ENCODE results near the gene TENM4. TPM values are rescaled to one million over a fixed set of nuclear protein-coding genes. Genes with fewer than 3 reads are reported as not detected.

TENM4 gene
- polyA plus RNA-seq, 3 donors = 23.2 to 32.9 (median 23.7) TPM

GRCh38 chr11:79147011-79147410 is 293.8 kb downstream of the TENM4 start:
- DNase-seq (ENCODE audit: extremely low read depth in 1 of 11, low read depth in 9 of 11, low spot score in 4 of 11) = no peak

- DNase-seq (ENCODE audit: extremely low read depth in 1 of 11, low read depth in 9 of 11, low spot score in 4 of 11) = no peak
Measured at GRCh38 chr11:79139900-79140299, 300.9 kb downstream of the TENM4 start.

DNA sequence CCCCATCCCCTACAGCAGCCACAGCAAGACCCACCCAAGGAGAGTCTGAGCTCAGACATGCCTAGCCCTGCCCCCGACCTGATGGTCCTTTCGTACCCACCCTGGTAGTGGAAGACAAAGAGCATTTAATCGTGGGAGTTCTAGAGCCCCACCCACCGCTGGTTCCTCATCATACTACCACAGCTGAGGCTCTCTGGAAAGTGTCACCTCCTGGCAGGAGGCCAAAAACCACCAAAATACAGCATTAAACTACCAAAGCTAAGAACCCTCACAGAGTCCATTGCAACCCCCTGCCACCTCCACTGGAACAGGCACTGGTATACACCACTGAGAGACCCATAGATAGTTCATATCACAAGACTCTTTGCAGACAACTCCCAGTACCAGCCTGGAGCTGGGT is 311.1 kb downstream of the TENM4 start:
- DNase-seq (ENCODE audit: extremely low read depth in 1 of 11, low read depth in 9 of 11, low spot score in 4 of 11) = no peak

GRCh38 chr11:79128291-79128690 is 312.5 kb downstream of the TENM4 start:
- DNase-seq (ENCODE audit: extremely low read depth in 1 of 11, low read depth in 9 of 11, low spot score in 4 of 11) = no peak

- no peak for DNase-seq (ENCODE audit: extremely low read depth in 1 of 11, low read depth in 9 of 11, low spot score in 4 of 11)
Measured at GRCh38 chr11:79122759-79123158, 318.1 kb downstream of the TENM4 start.

- no peak for DNase-seq (ENCODE audit: extremely low read depth in 1 of 11, low read depth in 9 of 11, low spot score in 4 of 11)
Measured at GRCh38 chr11:79121351-79121750, 319.5 kb downstream of the TENM4 start.

DNA sequence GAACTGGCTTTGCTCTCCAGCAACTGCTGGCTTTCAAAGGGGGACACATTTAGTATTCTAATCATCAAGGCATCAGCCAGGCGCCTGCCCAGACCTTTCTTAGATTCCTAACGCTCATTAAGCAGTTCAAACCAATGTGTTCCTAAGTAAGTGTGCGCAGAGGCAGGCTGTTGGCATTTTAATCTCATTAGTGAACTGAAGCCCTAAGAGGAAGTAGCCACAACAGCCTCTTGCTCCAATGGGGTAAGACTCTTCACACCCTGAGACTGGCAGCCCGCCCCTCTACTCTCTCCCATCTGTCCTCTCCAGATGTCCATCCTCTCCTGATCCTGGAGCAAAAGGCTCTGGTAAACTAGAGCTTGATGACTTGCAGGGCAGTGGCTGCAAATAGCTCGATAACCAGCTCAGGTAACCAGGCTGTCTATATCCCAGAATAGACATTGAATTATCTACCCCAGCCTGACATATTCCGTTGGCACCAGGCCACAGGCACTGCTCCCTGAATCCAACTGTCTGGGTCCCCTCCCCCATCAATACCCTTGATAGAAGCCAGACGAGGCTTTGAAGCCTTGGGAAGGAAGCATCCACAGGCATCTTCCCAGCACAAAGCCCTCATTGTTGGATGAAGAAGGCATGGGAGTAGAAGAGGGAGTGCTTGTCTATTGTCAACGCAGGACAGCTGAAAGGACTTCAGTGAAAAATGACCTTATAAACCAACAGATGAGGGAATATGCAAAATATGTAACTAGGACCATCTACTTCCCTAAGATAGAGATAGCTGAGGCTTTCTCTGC is 321.1 kb downstream of the TENM4 start:
- DNase-seq (ENCODE audit: extremely low read depth in 1 of 11, low read depth in 9 of 11, low spot score in 4 of 11) = no peak

- no peak for DNase-seq (ENCODE audit: extremely low read depth in 1 of 11, low read depth in 9 of 11, low spot score in 4 of 11)
Measured at GRCh38 chr11:79117488-79117887, 323.3 kb downstream of the TENM4 start.

DNA sequence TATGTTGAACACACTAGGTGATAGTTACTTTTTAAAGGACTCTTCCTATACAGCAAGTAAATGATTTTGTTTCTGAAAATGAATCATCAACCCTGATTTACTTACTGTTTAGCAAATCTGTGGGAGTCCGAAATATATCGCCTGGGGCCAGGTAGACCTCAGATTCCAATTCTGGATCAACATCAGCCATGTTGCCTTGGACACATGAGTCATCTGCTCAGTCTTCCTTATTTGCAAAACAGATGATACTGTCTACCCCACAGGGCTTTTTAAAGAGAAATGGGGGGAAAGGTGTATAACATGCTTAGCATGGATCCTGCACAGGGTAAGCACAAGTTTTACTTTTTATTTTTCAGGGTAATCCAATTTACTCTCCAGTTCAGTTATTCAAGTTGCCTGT is 324.2 kb downstream of the TENM4 start:
- DNase-seq (ENCODE audit: extremely low read depth in 1 of 11, low read depth in 9 of 11, low spot score in 4 of 11) = no peak

DNA sequence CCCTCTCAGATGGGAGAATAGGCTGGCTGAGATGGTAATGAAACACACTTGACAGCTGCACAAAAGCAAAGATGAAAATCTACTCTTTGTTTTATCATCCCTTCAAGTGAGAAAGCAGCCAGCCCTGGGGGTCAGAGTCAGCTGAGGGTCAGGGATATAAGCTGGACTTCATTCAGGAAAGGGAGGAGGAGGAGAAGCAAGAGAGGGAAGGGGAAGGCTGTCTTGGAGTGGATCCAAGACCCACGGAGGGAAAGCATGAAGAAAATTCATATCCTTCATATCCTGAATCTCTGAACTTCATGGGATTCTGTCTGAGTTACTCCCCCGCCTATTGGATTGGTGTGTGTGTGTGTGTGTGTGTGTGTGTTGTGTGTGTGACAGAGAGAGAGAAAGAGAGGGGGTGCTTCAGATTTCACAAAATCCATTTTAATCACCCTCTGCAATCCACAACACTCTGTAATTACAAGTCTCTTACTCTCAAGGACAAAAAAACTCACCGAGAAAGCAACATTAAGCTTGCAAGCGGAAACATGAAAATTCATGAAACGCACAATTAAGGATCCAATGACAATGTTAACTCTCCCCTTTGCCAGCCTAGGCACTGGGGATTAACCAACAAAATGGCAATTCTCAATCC is 327.7 kb downstream of the TENM4 start:
- peak in 5 of 11 donors; percentile 44 to 66 (median 50) for DNase-seq (ENCODE audit: extremely low read depth in 1 of 11, low read depth in 9 of 11, low spot score in 4 of 11)

DNA sequence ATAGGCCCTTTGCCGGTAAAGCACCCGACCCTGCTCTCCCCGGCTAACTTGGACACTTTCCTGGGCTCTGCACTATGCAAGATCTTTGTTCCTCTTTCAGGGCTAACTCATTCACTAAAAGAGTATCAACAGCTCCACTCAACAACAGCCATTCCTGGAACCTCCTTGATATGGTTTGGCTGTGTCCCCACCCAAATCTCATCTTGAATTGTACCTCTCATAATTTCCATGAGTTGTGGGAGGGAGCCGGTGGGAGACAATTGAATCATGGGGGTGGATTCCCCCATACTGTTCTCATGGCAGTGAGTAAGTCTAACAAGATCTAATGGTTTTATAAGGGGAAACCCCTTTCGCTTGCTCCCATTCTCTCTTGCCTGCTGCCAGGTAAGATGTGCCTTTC is 330.0 kb downstream of the TENM4 start:
- DNase-seq (ENCODE audit: extremely low read depth in 1 of 11, low read depth in 9 of 11, low spot score in 4 of 11) = no peak

DNA sequence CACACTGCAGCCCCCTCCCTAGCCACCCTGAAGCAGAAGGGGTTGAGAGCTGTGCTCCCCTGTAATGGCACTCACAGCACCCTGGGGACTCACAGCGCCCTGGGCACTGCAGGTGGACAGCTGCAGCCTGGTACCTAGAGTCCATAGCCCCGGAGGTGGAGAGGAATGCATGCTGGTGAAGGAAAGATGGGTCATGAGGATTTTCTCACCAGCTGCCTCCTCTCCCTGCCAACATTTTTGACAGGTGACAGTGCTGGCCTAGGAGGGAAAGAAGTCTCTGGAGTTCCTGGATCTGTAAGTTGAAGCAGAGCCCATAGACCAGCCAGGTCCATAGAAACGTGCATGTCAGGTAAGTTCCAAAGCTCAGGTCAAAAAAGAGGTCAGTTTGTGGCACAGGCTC is 330.5 kb downstream of the TENM4 start:
- DNase-seq (ENCODE audit: extremely low read depth in 1 of 11, low read depth in 9 of 11, low spot score in 4 of 11) = no peak

DNA sequence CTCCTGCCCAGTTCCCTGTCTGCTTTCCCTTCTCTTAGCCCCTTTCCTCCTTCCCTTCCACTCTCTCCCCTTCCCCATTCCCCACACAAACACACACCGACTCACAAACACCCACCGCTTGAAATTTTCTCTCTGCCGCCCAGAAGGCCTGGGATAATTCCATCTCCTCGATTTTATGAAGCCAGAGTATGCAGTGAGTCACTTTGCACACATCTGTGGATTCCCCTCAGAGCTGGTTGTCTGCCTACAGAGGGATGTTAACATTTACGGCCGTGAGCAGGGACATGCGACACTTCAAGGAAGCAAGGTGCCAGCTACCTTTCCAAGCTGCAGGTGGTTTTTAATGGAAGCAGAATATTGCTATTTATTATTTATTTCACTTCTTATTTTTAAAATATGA is 332.0 kb downstream of the TENM4 start:
- DNase-seq (ENCODE audit: extremely low read depth in 1 of 11, low read depth in 9 of 11, low spot score in 4 of 11) = no peak

DNA sequence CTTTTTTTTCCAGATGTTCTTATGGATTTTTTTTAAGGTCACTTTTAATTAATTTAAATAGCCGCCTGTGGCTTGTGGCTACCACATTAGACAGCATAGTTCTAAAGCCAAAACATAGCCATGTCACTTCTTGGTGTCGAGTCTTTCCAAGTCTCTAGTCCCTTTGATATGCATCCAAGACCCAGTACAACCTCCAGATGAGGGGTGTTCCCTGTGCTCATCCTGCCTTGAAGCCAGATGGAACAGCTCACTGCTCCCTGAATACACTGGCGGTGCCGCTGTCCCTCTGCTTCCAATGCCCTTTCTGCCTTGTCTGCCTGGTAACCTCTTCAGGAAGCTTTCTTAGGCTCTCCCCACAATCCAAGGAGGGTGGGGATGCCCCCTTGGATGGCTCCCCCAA is 338.0 kb downstream of the TENM4 start:
- DNase-seq (ENCODE audit: extremely low read depth in 1 of 11, low read depth in 9 of 11, low spot score in 4 of 11) = no peak

DNA sequence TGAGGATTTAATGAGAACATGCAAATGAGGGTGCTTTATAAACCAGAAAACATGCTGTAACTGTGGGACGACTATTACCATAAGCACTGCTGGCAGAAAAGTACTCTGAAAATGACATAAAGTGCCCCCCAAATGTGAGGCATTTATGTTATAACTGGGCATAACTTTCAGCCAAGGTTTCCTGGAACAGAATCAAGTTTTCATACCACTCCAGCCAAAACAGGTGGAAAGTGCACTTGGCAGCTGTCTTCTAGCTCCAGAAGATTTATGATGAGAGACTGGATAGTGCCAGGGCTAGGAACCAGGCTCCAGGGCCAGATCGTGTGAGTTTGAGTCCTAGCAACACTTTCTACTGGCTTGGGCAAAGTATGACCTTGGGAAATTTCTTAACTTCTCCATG is 339.2 kb downstream of the TENM4 start:
- DNase-seq (ENCODE audit: extremely low read depth in 1 of 11, low read depth in 9 of 11, low spot score in 4 of 11) = no peak

DNA sequence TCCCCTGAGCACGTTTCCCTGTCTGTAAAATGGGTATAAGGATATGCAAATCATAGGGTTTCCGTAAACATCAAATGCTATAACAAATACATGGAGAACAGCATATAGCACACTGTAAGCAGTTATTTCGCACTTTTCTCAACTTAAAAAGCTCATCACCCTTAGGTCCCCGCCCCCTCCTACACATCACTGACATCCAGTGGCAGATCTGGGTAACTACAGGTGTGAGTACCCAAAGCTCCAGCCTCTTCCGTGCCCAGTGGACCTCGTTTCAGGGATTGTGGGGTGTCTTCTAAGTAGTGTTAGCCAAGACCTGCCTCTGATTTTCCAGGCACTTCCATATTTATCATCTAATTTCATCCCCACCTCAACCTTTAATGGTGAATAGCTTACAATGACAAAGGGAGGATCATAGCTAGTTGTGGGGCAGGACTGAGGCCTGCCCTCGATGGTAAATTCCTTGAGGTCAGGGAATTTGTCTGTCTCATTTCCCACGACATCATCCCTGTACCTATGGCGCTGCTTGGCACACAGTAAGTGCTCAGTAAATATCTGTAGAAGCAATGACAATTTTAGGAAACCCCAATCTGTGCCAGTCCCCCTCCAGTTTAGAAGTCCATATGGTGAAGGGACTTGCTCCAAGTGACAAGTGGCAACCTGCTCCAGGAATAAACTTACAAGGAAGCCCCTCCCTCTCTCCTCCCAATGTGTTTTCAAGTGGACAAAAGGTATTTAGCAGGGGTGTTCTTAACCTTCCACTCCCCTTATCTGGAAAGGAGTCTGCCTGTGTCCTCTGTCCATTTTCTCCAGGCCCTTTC is 340.5 kb downstream of the TENM4 start:
- no peak for DNase-seq (ENCODE audit: extremely low read depth in 1 of 11, low read depth in 9 of 11, low spot score in 4 of 11)

DNA sequence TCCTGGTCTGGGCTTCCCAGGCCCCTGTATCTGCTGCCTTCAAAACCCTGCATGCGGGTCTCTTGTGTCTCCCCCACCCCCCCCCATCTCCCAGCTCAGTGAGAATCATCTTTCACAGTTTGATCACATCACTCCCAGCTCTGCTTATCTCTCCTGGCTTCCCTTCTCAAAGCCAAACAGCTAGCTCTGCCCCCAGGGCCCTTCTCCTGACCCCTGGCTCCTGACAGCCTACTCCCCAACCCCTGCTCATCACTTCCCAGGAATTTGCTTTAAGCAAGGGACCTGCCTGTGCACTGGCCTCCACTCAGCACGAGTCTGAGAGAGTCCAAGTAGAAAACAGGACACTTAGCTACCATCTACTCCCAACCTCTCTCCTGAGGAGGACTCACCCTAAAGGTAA is 342.7 kb downstream of the TENM4 start:
- DNase-seq (ENCODE audit: extremely low read depth in 1 of 11, low read depth in 9 of 11, low spot score in 4 of 11) = no peak

- DNase-seq (ENCODE audit: extremely low read depth in 1 of 11, low read depth in 9 of 11, low spot score in 4 of 11) = no peak
Measured at GRCh38 chr11:79097246-79097875, 343.5 kb downstream of the TENM4 start.

DNA sequence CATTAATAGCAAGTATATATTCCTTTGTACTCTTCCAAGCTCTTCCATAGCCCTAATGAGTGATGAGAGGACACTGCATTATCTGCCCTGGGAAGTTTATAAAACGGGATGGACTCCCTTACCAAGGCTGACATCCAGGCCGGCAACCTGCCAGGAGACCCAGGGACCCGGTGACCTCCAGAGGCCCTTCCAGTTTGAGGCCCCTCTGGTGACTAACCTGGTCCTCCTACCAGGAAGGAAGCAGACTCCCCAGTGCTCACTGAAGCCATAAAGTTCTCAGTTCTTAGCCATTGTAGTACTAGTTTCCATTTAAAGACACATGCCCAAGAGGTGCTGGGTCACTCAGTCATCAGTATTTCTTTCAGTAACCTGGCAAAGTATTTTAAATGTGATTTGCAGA is 345.4 kb downstream of the TENM4 start:
- no peak for DNase-seq (ENCODE audit: extremely low read depth in 1 of 11, low read depth in 9 of 11, low spot score in 4 of 11)

GRCh38 chr11:79094616-79095015 is 346.2 kb downstream of the TENM4 start:
- DNase-seq (ENCODE audit: extremely low read depth in 1 of 11, low read depth in 9 of 11, low spot score in 4 of 11) = peak in 4 of 11 donors; percentile 57 to 69 (median 63)
